Fibroblast of lung (primary cell): ENCODE results near the gene XNDC1N. TPM values are rescaled to one million over a fixed set of nuclear protein-coding genes. Genes with fewer than 3 reads are reported as not detected.

Experiments
- DNase-seq, 2 donors: peaks; one replicate each; pipeline versions ENCODE4 v3.0.0 to v3.0.0-alpha.2; 2010; ENCODE audit warnings: low read depth in 2 of 2
- H2AFZ ChIP-seq: 2 replicates; pipeline ENCODE4 v1.5.1; 2012; ENCODE audit warnings: low read length, control low read depth, inconsistent platforms
- H3K27ac ChIP-seq: 2 replicates; pipeline ENCODE4 v1.5.1; 2011; ENCODE audit warnings: low read length, control low read depth; ENCODE audit not compliant: insufficient read depth
- H3K27me3 ChIP-seq: 2 replicates; pipeline ENCODE4 v1.5.1; 2011; ENCODE audit warnings: mild to moderate bottlenecking, low read length; ENCODE audit not compliant: control insufficient read depth, insufficient read depth
- H3K36me3 ChIP-seq: 2 replicates; pipeline ENCODE4 v1.5.1; 2011; ENCODE audit warnings: low read length; ENCODE audit not compliant: control insufficient read depth, insufficient read depth
- H3K4me1 ChIP-seq: 2 replicates; pipeline ENCODE4 v1.5.1; 2011; ENCODE audit warnings: low read length; ENCODE audit not compliant: control insufficient read depth, insufficient read depth; ENCODE audit errors: extremely low read depth
- H3K4me2 ChIP-seq: 2 replicates; pipeline ENCODE4 v1.5.1; 2011; ENCODE audit warnings: low read length, control low read depth; ENCODE audit not compliant: insufficient read depth; ENCODE audit errors: extremely low read depth
- H3K4me3 ChIP-seq, 4 experiments: fragments of 200-600 bp in 1 of 4; sonication (generic) in 1 of 4; replicated peaks in 1 of 4; 2 replicates each; pipeline ENCODE4 v1.5.1; 2011 to 2016; ENCODE audit warnings: low read length in 4 of 4, low read depth in 3 of 4, mild to moderate bottlenecking in 3 of 4, control low read depth in 2 of 4, inconsistent platforms in 1 of 4, mixed read lengths in 1 of 4; ENCODE audit not compliant: insufficient read depth in 1 of 4; ENCODE audit errors: control extremely low read depth in 1 of 4
- H3K79me2 ChIP-seq: 2 replicates; pipeline ENCODE4 v1.5.1; 2012; ENCODE audit warnings: mild to moderate bottlenecking, low read length, inconsistent platforms; ENCODE audit not compliant: control insufficient read depth, insufficient read depth
- H3K9ac ChIP-seq: 2 replicates; pipeline ENCODE4 v1.5.1; 2011; ENCODE audit warnings: mild to moderate bottlenecking, low read length, control low read depth; ENCODE audit not compliant: insufficient read depth
- H3K9me3 ChIP-seq: 2 replicates; pipeline ENCODE4 v1.5.1; 2012; ENCODE audit warnings: low read depth, low read length; ENCODE audit not compliant: control insufficient read depth, insufficient read depth
- H4K20me1 ChIP-seq: 2 replicates; pipeline ENCODE4 v1.5.1; 2011; ENCODE audit warnings: low read length; ENCODE audit not compliant: control insufficient read depth, insufficient read depth; ENCODE audit errors: extremely low read depth
- EZH2 ChIP-seq: IDR thresholded peaks from 2 replicates; pipeline ENCODE4 v1.5.1; 2012; ENCODE audit warnings: low read length, control low read depth, mild to moderate bottlenecking; ENCODE audit errors: missing control alignments
- polyA plus RNA-seq, 2 donors: library from polyadenylated mRNA; depleted of rRNA in 1 of 2; stranded (reverse) in 1 of 2; unstranded in 1 of 2; fragments of >200 nt; gene quantifications; 2 replicates each; pipeline ENCODE4 v1.2.1, GENCODE V29; 2011 to 2012; ENCODE audit warnings: missing spikeins in 1 of 2
- total RNA-seq: library from RNA; depleted of rRNA; stranded (reverse); fragments of >200 nt; gene quantifications from 2 replicates; pipeline ENCODE4 v1.2.1, GENCODE V29; 2014
- TF ChIP-seq, protein P1 (sequence below), 2 donors: IDR thresholded peaks in 1 of 2; conservative IDR thresholded peaks in 1 of 2; 1 replicate in 1 of 2; 2 replicates in 1 of 2; pipeline ENCODE4 v1.5.1; 2011 to 2012; ENCODE audit warnings: low read length in 2 of 2, control low read depth in 1 of 2, inconsistent platforms in 1 of 2, low read depth in 1 of 2, mild to moderate bottlenecking in 1 of 2

Gene XNDC1N
- total and polyA plus RNA-seq, 2 donors (not counting 1 experiment from before 2014, with no cell fraction given), result 3.5 to 5.1 TPM

DNA sequence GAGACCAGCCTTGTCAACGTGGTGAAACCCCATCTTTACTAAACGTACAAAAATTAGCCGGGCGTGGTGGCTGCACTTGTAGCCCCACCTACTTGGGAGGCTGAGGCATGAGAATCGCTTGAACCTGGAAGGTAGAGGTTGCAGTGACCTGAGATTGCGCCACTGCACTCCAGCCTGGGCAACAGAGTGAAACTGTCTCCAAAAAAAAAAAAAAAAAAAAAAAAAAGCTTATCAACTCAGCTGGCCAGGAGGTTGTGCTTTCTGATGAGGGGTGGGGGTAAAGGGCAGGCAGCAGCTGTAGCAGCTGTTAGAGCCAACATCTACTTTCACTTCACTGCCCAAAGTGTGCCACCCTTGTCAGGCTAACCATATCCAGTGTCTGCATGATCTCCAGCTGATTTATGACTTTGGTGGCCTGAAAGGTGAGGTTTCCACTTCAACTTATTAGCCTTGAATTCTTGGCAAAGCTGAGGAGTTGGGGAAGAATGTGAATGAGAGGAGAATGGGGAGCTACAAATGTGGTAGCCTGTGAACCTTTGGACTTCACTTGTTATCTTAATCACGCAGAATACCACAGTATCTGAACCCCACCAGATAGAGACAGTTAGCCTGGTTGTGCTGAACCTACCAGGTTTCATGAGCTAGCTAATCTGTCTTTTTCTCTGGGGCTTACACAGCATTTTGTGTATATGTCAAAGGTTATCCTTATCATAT is 20.1 kb upstream of the XNDC1N start:
- Histone ChIP-seq H3K9ac (no peak overlapping the region), H3K9me3 (no peaks in the 10 kb centered on the region), H3K36me3 (no peaks in the 10 kb centered on the region), H3K27ac (no peak overlapping the region), H3K4me3 (no peak overlapping the region), H3K27me3 (no peaks in the 10 kb centered on the region), H3K79me2 (peaks cover 6% of the 10 kb centered on the region), H2AFZ (no peak overlapping the region), H3K4me2 (no peak overlapping the region), H3K4me1 (no peaks in the 10 kb centered on the region), H4K20me1 (no peaks in the 10 kb centered on the region)
- DNase-seq, result peak in 1 of 2 donors; percentile 72
- no peak for TF ChIP-seq EZH2
- TF ChIP-seq, protein P1, sequence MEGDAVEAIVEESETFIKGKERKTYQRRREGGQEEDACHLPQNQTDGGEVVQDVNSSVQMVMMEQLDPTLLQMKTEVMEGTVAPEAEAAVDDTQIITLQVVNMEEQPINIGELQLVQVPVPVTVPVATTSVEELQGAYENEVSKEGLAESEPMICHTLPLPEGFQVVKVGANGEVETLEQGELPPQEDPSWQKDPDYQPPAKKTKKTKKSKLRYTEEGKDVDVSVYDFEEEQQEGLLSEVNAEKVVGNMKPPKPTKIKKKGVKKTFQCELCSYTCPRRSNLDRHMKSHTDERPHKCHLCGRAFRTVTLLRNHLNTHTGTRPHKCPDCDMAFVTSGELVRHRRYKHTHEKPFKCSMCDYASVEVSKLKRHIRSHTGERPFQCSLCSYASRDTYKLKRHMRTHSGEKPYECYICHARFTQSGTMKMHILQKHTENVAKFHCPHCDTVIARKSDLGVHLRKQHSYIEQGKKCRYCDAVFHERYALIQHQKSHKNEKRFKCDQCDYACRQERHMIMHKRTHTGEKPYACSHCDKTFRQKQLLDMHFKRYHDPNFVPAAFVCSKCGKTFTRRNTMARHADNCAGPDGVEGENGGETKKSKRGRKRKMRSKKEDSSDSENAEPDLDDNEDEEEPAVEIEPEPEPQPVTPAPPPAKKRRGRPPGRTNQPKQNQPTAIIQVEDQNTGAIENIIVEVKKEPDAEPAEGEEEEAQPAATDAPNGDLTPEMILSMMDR (conservative IDR thresholded peaks at IDR 0.05 in 1 of 2, IDR thresholded peaks at IDR 0.05 in 1 of 2; ENCODE audit: low read depth in 1 of 2, low read length in 2 of 2), result no peak

- no peaks in the 10 kb centered on the region for H3K4me1 ChIP-seq
- no peaks in the 10 kb centered on the region for H3K36me3 ChIP-seq
- H3K4me3 ChIP-seq, result no peak overlapping the region
- H3K4me2 ChIP-seq, result no peak overlapping the region
- H3K27me3 ChIP-seq, result no peaks in the 10 kb centered on the region
- DNase-seq, result peak; percentile 5 to 25
- H3K79me2 ChIP-seq, result peaks cover 9% of the 10 kb centered on the region
- no peak overlapping the region for H3K27ac ChIP-seq
- no peak overlapping the region for H3K9ac ChIP-seq
- no peak for TF ChIP-seq EZH2
- TF ChIP-seq, protein P1 (conservative IDR thresholded peaks at IDR 0.05 in 1 of 2, IDR thresholded peaks at IDR 0.05 in 1 of 2; ENCODE audit: low read depth in 1 of 2, low read length in 2 of 2), result no peak
- no peaks in the 10 kb centered on the region for H4K20me1 ChIP-seq
- no peak overlapping the region for H2AFZ ChIP-seq
- H3K9me3 ChIP-seq, result no peaks in the 10 kb centered on the region
Measured at GRCh38 chr11:71947498-71947897, 19.1 kb upstream of the XNDC1N start.

DNA sequence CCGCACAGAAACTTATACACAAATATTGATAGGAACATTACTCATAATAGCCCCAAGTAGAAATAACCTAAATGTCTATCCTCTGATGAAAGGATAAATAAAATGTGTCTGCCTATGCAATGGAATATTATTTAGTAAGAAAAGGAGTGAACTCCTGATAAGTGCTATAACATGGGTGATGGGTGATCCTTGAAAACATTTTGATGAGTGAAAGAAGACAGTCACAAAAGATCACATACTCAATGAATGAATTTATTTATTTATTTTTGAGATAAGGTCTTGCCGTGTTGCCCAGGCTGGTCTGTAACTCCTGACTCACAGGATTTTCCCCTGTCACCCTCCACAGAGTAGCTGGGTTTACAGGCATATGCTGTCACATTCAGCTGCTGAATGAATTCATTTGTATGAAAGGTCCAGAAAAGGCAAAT is 17.8 kb upstream of the XNDC1N start:
- Histone ChIP-seq H3K27me3 (no peaks in the 10 kb centered on the region), H3K9me3 (no peaks in the 10 kb centered on the region), H3K4me3 (no peak overlapping the region), H3K4me1 (no peaks in the 10 kb centered on the region), H2AFZ (no peak overlapping the region), H4K20me1 (no peaks in the 10 kb centered on the region), H3K36me3 (no peaks in the 10 kb centered on the region), H3K4me2 (no peak overlapping the region), H3K79me2 (peaks cover 9% of the 10 kb centered on the region), H3K27ac (no peak overlapping the region), H3K9ac (no peak overlapping the region)
- TF ChIP-seq, protein P1 (conservative IDR thresholded peaks at IDR 0.05 in 1 of 2, IDR thresholded peaks at IDR 0.05 in 1 of 2; ENCODE audit: low read depth in 1 of 2, low read length in 2 of 2), result no peak
- TF ChIP-seq EZH2, result no peak
- DNase-seq, result peak; percentile 20 to 89
